OCI-LY1 (cell line): Measurements from ENCODE around the gene SLC25A26.

Experiments
- H2AFZ ChIP-seq: fragments of 200-600 bp; sonication (generic), shearing (Covaris generic); 2 replicates; pipeline ENCODE4 v1.6.0; 2014; ENCODE audit warnings: antibody characterized with exemption, mild to moderate bottlenecking, low read length
- H3F3A ChIP-seq: fragments of 200-600 bp; sonication (generic), shearing (Covaris generic); 2 replicates; pipeline ENCODE4 v1.6.0; 2014; ENCODE audit warnings: mild to moderate bottlenecking, antibody characterized with exemption, low read length, moderate library complexity; ENCODE audit not compliant: insufficient read depth
- H3K27ac ChIP-seq: fragments of 200-600 bp; sonication (generic); 2 replicates; pipeline ENCODE4 v1.5.1; 2014; ENCODE audit warnings: low read length, mixed run types, mild to moderate bottlenecking, low read depth; ENCODE audit not compliant: poor library complexity, severe bottlenecking
- H3K27me3 ChIP-seq: fragments of 200-600 bp; sonication (generic); 2 replicates; pipeline ENCODE4 v1.6.0; 2014; ENCODE audit warnings: antibody characterized with exemption, mild to moderate bottlenecking, low read length, moderate library complexity; ENCODE audit not compliant: insufficient read depth
- H3K36me3 ChIP-seq: fragments of 200-600 bp; sonication (generic); 2 replicates; pipeline ENCODE4 v1.6.1; 2014; ENCODE audit warnings: mild to moderate bottlenecking, antibody characterized with exemption, low read length, moderate library complexity, mixed read lengths; ENCODE audit not compliant: insufficient read depth
- H3K4me1 ChIP-seq: fragments of 200-600 bp; sonication (generic); 2 replicates; pipeline ENCODE4 v1.5.1; 2014; ENCODE audit warnings: mild to moderate bottlenecking, low read length, moderate library complexity; ENCODE audit not compliant: insufficient read depth, severe bottlenecking
- H3K4me2 ChIP-seq: fragments of 200-600 bp; sonication (generic), shearing (Covaris generic); 2 replicates; pipeline ENCODE4 v1.6.1; 2014; ENCODE audit warnings: low read length
- H3K4me3 ChIP-seq: fragments of 200-600 bp; sonication (generic); 2 replicates; pipeline ENCODE4 v1.5.1; 2014; ENCODE audit warnings: low read length, low read depth, mild to moderate bottlenecking, mixed read lengths; ENCODE audit not compliant: poor library complexity, severe bottlenecking
- H3K79me2 ChIP-seq: fragments of 200-600 bp; shearing (Covaris generic); 2 replicates; pipeline ENCODE4 v1.6.1; 2016; ENCODE audit warnings: mixed run types, low read length, mixed read lengths; ENCODE audit not compliant: insufficient read depth
- H3K9ac ChIP-seq: fragments of 200-600 bp; sonication (generic), shearing (Covaris generic); 2 replicates; pipeline ENCODE4 v1.6.1; 2014; ENCODE audit warnings: mild to moderate bottlenecking, low read length, mixed read lengths
- H3K9me2 ChIP-seq: fragments of 200-600 bp; sonication (generic), shearing (Covaris generic); 2 replicates; pipeline ENCODE4 v1.6.1; 2014; ENCODE audit warnings: low read depth, mild to moderate bottlenecking, low read length, mixed read lengths
- H3K9me3 ChIP-seq: fragments of 200-600 bp; shearing (Covaris generic); 2 replicates; pipeline ENCODE4 v1.6.1; 2014; ENCODE audit warnings: low read length, mixed read lengths
- H4K20me1 ChIP-seq: fragments of 200-600 bp; sonication (generic), shearing (Covaris generic); 2 replicates; pipeline ENCODE4 v1.6.0; 2016; ENCODE audit warnings: mild to moderate bottlenecking, low read length; ENCODE audit not compliant: insufficient read depth
- EZH2 ChIP-seq: fragments of 200-600 bp; sonication (generic), shearing (Covaris generic); IDR thresholded peaks from 2 replicates; pipeline ENCODE4 v1.8.0; 2017; ENCODE audit warnings: borderline replicate concordance, mixed run types, mild to moderate bottlenecking, antibody characterized with exemption, low read length, moderate library complexity, mixed read lengths
- TF ChIP-seq, protein P1 (sequence below): fragments of 200-600 bp; sonication (generic), shearing (Covaris generic); IDR thresholded peaks from 2 replicates; pipeline ENCODE4 v1.5.1; 2017; ENCODE audit warnings: mild to moderate bottlenecking, antibody characterized with exemption, low read length, moderate library complexity, mixed read lengths

The SLC25A26 gene

DNA sequence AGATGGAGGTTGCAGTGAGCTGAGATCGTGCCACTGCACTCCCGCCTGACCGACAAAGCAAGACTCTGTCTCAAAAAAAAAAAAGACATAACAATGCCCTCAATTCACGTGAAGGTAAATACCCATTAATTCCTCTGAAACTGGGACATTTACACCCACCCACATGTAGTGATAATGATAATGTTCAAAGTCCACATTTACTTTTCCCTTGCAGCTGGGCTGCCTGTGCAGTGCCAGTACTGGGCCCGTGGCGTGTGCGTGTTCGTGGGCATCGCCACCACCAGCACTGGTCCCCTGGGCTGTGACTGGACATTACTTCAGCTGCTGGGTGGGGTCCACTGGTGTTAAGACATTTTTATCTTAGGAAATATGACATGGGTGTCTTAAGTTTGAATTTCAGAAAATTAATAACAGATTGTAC lies 123.6 kb downstream of the SLC25A26 start:
- no peak overlapping the region for H3K27ac ChIP-seq
- no peak overlapping the region for H3K4me2 ChIP-seq
- TF ChIP-seq EZH2, result no peak
- TF ChIP-seq, protein P1, sequence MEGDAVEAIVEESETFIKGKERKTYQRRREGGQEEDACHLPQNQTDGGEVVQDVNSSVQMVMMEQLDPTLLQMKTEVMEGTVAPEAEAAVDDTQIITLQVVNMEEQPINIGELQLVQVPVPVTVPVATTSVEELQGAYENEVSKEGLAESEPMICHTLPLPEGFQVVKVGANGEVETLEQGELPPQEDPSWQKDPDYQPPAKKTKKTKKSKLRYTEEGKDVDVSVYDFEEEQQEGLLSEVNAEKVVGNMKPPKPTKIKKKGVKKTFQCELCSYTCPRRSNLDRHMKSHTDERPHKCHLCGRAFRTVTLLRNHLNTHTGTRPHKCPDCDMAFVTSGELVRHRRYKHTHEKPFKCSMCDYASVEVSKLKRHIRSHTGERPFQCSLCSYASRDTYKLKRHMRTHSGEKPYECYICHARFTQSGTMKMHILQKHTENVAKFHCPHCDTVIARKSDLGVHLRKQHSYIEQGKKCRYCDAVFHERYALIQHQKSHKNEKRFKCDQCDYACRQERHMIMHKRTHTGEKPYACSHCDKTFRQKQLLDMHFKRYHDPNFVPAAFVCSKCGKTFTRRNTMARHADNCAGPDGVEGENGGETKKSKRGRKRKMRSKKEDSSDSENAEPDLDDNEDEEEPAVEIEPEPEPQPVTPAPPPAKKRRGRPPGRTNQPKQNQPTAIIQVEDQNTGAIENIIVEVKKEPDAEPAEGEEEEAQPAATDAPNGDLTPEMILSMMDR, result no peak
- H3K9me3 ChIP-seq, result no peaks in the 10 kb centered on the region
- no peaks in the 10 kb centered on the region for H4K20me1 ChIP-seq
- no peak overlapping the region for H2AFZ ChIP-seq
- no peaks in the 10 kb centered on the region for H3K4me1 ChIP-seq
- H3K4me3 ChIP-seq, result no peak overlapping the region
- H3K79me2 ChIP-seq, result no peaks in the 10 kb centered on the region
- H3K9me2 ChIP-seq, result no peaks in the 10 kb centered on the region
- no peaks in the 10 kb centered on the region for H3K27me3 ChIP-seq
- no peak overlapping the region for H3K9ac ChIP-seq
- no peaks in the 10 kb centered on the region for H3K36me3 ChIP-seq
- H3F3A ChIP-seq, result no peaks in the 10 kb centered on the region

DNA sequence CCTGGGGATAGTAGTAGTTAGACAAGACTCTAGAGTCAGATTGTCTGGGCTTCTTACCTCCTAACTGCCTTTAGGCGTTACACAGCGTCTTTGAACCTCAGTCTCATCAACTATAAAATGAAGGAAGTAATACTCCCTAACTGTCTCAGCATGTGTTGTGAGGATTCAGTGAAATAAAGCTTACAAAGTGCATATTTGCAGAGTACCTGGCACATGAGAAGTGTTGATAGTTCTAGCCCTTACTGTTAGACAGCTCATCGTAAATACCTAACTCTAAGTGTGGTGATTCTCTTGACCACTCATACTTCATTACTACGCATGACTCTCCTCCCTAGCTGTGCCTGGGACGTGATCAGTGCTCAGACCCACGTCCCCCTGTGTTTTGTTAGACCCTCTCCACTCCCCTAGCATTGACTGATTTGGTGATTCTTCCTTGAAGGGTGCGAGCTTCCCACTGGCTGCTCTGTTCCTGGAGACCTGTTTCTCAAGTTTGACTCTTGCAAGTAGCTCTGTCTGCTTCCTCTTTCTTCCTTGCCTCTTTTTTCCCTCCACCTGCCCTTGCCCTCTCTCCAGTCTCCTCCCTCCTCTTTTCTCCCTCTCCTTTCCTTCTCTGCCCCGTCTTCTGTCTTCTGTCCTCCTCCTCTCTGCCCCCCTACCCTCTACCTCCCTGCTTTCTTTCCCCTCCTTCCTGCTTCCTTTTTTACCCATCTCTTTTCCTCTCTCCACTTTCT lies 124.2 kb downstream of the SLC25A26 start:
- no peaks in the 10 kb centered on the region for H3K27me3 ChIP-seq
- no peak overlapping the region for H3K27ac ChIP-seq
- no peaks in the 10 kb centered on the region for H3K79me2 ChIP-seq
- TF ChIP-seq, protein P1, result no peak
- TF ChIP-seq EZH2, result no peak
- H2AFZ ChIP-seq, result no peak overlapping the region
- no peaks in the 10 kb centered on the region for H3K36me3 ChIP-seq
- H3K4me3 ChIP-seq, result no peak overlapping the region
- H3K4me1 ChIP-seq, result no peaks in the 10 kb centered on the region
- no peaks in the 10 kb centered on the region for H3K9me2 ChIP-seq
- H4K20me1 ChIP-seq, result no peaks in the 10 kb centered on the region
- no peaks in the 10 kb centered on the region for H3F3A ChIP-seq
- no peaks in the 10 kb centered on the region for H3K9me3 ChIP-seq
- H3K9ac ChIP-seq, result no peak overlapping the region
- no peak overlapping the region for H3K4me2 ChIP-seq

DNA sequence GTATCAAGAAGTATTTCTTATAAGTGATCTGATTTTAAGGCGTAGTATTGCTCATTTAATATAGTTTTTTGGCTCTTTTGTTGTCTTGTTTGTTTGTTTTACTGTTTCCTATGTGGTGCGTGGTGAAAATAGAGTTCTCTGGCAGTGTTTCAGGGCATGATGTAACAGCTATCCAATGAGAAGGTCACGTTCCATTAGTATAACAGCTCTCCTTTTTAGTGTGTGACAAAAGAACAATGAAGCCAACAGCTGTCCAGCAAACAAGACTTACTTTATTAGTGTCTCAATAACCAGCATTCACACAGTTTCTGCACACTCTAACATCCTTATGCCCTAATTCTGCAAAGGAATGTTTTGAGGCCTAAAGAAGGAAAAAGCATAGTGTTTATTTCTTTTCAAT lies 127.9 kb downstream of the SLC25A26 start:
- Histone ChIP-seq H3K9me2 (no peaks in the 10 kb centered on the region), H3K4me3 (no peak overlapping the region), H3K36me3 (no peaks in the 10 kb centered on the region), H3K27ac (no peak overlapping the region), H3K79me2 (no peaks in the 10 kb centered on the region), H3K4me1 (no peaks in the 10 kb centered on the region), H3K27me3 (no peaks in the 10 kb centered on the region), H3K4me2 (no peak overlapping the region), H3K9ac (no peak overlapping the region), H3K9me3 (no peaks in the 10 kb centered on the region), H2AFZ (no peak overlapping the region), H3F3A (no peaks in the 10 kb centered on the region), H4K20me1 (no peaks in the 10 kb centered on the region)
- TF ChIP-seq EZH2, result no peak

DNA sequence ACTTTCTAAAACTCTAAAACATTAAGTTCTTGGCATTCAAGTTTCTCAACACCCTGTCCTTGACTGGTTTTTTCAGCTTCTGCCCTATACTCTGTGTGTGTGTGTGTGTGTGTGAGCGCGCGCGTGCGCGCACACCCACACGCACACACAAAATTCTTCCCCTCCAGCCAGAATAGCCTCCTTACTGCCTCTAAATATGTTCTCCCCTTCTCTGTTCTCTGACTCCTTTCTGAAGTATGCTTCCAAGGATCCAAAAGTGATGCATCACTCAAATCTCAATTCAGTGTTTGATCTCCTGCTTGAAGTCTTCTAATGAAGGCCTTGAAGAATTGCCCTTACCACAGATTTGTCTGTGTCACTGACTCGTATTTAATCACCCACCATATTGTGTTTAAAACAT lies 129.8 kb downstream of the SLC25A26 start:
- H3K27ac ChIP-seq, result no peak overlapping the region
- H3K9ac ChIP-seq, result no peak overlapping the region
- H4K20me1 ChIP-seq, result no peaks in the 10 kb centered on the region
- H3K4me1 ChIP-seq, result no peaks in the 10 kb centered on the region
- no peak overlapping the region for H3K4me3 ChIP-seq
- H3K9me3 ChIP-seq, result no peaks in the 10 kb centered on the region
- H3K27me3 ChIP-seq, result no peaks in the 10 kb centered on the region
- no peaks in the 10 kb centered on the region for H3K36me3 ChIP-seq
- no peak for TF ChIP-seq EZH2
- TF ChIP-seq, protein P1, result no peak
- H3K4me2 ChIP-seq, result no peak overlapping the region
- no peaks in the 10 kb centered on the region for H3K9me2 ChIP-seq
- no peaks in the 10 kb centered on the region for H3K79me2 ChIP-seq
- H3F3A ChIP-seq, result no peaks in the 10 kb centered on the region
- H2AFZ ChIP-seq, result no peak overlapping the region
